Activated T-helper 1 cell treated with anti-CD3 and anti-CD28 coated beads, Interleukin-12 subunit alpha, Interleukin-12 subunit beta, Interleukin-2, Interleukin-4 antibody, amounts not matched to agents 30 ng/mL and 10 ng/mL and 1 ng/mL, durations not matched to agents 14 hours and 24 hours and 36 hours (primary cell): Measurements from ENCODE around the gene NTRK3. TPM values are rescaled to one million over a fixed set of nuclear protein-coding genes. Genes with fewer than 3 reads are reported as not detected.

Experiments used
- DNase-seq: peaks from one replicate; pipeline ENCODE4 v3.0.0; 2021; ENCODE audit warnings: low spot score
- H3K27ac Mint-ChIP-seq: one replicate; pipeline ENCODE4 v1.8.0; 2021; ENCODE audit warnings: mild to moderate bottlenecking, mixed read lengths
- H3K27me3 Mint-ChIP-seq: one replicate; pipeline ENCODE4 v1.8.0; 2022; ENCODE audit warnings: mild to moderate bottlenecking, moderate library complexity, mixed read lengths; ENCODE audit not compliant: insufficient read depth
- H3K36me3 Mint-ChIP-seq: one replicate; pipeline ENCODE4 v1.8.0; 2021; ENCODE audit warnings: low read depth, mixed read lengths
- H3K4me1 Mint-ChIP-seq: one replicate; pipeline ENCODE4 v1.8.0; 2021; ENCODE audit warnings: low read depth, mixed read lengths
- H3K4me3 Mint-ChIP-seq: one replicate; pipeline ENCODE4 v1.8.0; 2021; ENCODE audit warnings: mild to moderate bottlenecking, moderate library complexity, mixed read lengths
- H3K9me3 Mint-ChIP-seq: one replicate; pipeline ENCODE4 v1.8.0; 2021; ENCODE audit warnings: mixed read lengths
- intact Hi-C: fragments of 100-400 bp; cut with micrococcal nuclease; formaldehyde crosslinking; loops from one replicate; pipeline ENCODE4 v1.15.1; 2024
- total RNA-seq: library from RNA; stranded (reverse); gene quantifications from 2 replicates; pipeline ENCODE4 v1.2.3, GENCODE V29; 2022

Gene NTRK3
- total RNA-seq, 1 donor from 2014 or later, result 0.29 TPM

DNA sequence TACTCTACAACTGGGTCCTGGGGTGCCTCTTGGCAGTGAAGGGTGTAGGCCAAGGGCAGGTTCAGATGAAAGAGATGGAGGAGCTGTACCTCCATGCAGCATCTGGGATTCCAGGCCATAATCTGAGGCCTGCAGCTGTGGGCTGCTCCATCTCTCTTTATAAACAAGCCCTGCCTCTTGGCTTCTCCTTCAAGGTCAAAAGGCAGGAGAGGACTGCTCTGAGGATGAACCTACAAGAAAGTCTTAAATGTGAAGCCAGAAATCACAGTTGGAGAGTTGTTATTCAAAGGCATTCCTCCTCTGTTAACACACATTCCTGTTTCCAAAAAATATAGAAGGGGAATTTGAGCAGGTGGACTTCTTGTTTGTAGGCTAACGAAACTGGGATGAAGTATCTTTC lies 355.5 kb downstream of the NTRK3 start:
- DNase-seq, result no peak
- H3K9me3 Mint-ChIP-seq, result no peaks in the 10 kb centered on the region
- no peaks in the 10 kb centered on the region for H3K4me1 Mint-ChIP-seq
- no peak overlapping the region for H3K27ac Mint-ChIP-seq
- no peak overlapping the region for H3K4me3 Mint-ChIP-seq
- intact Hi-C loops, result no loop called here
- no peaks in the 10 kb centered on the region for H3K36me3 Mint-ChIP-seq
- H3K27me3 Mint-ChIP-seq, result no peaks in the 10 kb centered on the region

GRCh38 chr15:87896936-87897335 lies 359.6 kb downstream of the NTRK3 start:
- no peaks in the 10 kb centered on the region for H3K36me3 Mint-ChIP-seq
- H3K27me3 Mint-ChIP-seq, result no peaks in the 10 kb centered on the region
- intact Hi-C loops, result no loop called here
- no peaks in the 10 kb centered on the region for H3K9me3 Mint-ChIP-seq
- no peak overlapping the region for H3K27ac Mint-ChIP-seq
- no peak overlapping the region for H3K4me3 Mint-ChIP-seq
- no peak for DNase-seq
- H3K4me1 Mint-ChIP-seq, result no peaks in the 10 kb centered on the region

GRCh38 chr15:87887177-87887576 lies 369.4 kb downstream of the NTRK3 start:
- Mint-ChIP-seq H3K4me3 (no peak overlapping the region), H3K9me3 (no peaks in the 10 kb centered on the region), H3K27me3 (no peaks in the 10 kb centered on the region), H3K27ac (no peak overlapping the region), H3K4me1 (no peaks in the 10 kb centered on the region), H3K36me3 (no peaks in the 10 kb centered on the region)
- no peak for DNase-seq
- intact Hi-C loops, result no loop called here

DNA sequence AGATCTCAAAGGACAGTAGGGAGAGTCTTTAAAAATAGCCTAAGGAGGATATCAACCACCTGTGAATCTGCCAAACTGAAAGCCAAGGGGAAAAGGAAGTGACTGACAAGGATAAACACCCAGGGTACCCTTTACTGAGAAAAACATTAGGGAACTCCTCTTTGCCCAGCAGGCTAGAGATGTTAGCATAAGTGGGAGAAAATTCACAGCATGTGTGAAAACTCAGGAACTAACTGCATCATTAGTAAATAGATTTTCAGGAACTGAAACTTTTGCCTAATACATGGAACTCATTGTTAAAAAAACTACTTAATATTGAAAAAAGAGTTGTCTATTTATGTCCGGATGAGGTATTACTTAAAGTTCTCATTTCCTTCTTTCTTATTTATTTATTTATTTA lies 375.5 kb downstream of the NTRK3 start:
- intact Hi-C loops, result no loop called here
- DNase-seq, result no peak
- H3K27me3 Mint-ChIP-seq, result no peaks in the 10 kb centered on the region
- no peaks in the 10 kb centered on the region for H3K4me1 Mint-ChIP-seq
- no peaks in the 10 kb centered on the region for H3K36me3 Mint-ChIP-seq
- H3K4me3 Mint-ChIP-seq, result no peak overlapping the region
- H3K27ac Mint-ChIP-seq, result no peak overlapping the region
- H3K9me3 Mint-ChIP-seq, result no peaks in the 10 kb centered on the region

GRCh38 chr15:87877822-87878542 lies 378.6 kb downstream of the NTRK3 start:
- intact Hi-C loops, result no loop called here
- H3K4me3 Mint-ChIP-seq, result no peak overlapping the region
- H3K27me3 Mint-ChIP-seq, result no peaks in the 10 kb centered on the region
- no peak overlapping the region for H3K27ac Mint-ChIP-seq
- no peak for DNase-seq
- H3K36me3 Mint-ChIP-seq, result no peaks in the 10 kb centered on the region
- no peaks in the 10 kb centered on the region for H3K9me3 Mint-ChIP-seq
- no peaks in the 10 kb centered on the region for H3K4me1 Mint-ChIP-seq

- Mint-ChIP-seq H3K4me3 (no peak overlapping the region), H3K4me1 (no peaks in the 10 kb centered on the region), H3K36me3 (no peaks in the 10 kb centered on the region), H3K27me3 (no peaks in the 10 kb centered on the region), H3K27ac (no peak overlapping the region), H3K9me3 (no peaks in the 10 kb centered on the region)
- no peak for DNase-seq
- intact Hi-C loops, result no loop called here
Observed at GRCh38 chr15:87877114-87877810, 379.3 kb downstream of the NTRK3 start.

- no peaks in the 10 kb centered on the region for H3K9me3 Mint-ChIP-seq
- no peak overlapping the region for H3K4me3 Mint-ChIP-seq
- DNase-seq, result no peak
- no peak overlapping the region for H3K27ac Mint-ChIP-seq
- H3K27me3 Mint-ChIP-seq, result no peaks in the 10 kb centered on the region
- intact Hi-C loops, result no loop called here
- H3K4me1 Mint-ChIP-seq, result no peaks in the 10 kb centered on the region
- H3K36me3 Mint-ChIP-seq, result no peaks in the 10 kb centered on the region
Observed at GRCh38 chr15:87874896-87875711, 381.4 kb downstream of the NTRK3 start.

DNA sequence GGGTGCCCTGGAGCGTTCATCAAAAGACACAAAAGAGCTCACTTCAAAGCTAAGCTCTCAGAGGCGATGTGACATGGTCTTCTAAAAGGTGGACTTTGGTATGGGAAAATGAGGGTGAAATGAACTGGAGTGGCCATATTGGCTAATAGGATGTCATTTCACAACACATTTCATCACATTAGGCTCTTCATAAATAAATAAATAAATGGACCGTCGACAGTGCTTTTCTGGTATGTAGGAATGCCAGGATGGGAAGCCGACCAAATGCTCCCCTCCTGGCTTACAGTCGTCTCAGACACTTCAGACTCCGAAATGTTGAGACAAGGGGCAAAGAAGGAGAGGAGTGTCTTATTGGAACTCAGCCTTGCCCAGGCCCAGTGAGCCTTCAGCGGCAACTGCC lies 383.0 kb downstream of the NTRK3 start:
- no peak for DNase-seq
- Mint-ChIP-seq H3K36me3 (no peaks in the 10 kb centered on the region), H3K9me3 (no peaks in the 10 kb centered on the region), H3K27me3 (no peaks in the 10 kb centered on the region), H3K27ac (no peak overlapping the region), H3K4me3 (no peak overlapping the region), H3K4me1 (no peaks in the 10 kb centered on the region)
- intact Hi-C loops, result no loop called here

GRCh38 chr15:87871731-87872320 lies 384.7 kb downstream of the NTRK3 start:
- intact Hi-C loops, result no loop called here
- no peaks in the 10 kb centered on the region for H3K4me1 Mint-ChIP-seq
- H3K9me3 Mint-ChIP-seq, result no peaks in the 10 kb centered on the region
- H3K27ac Mint-ChIP-seq, result no peak overlapping the region
- no peak overlapping the region for H3K4me3 Mint-ChIP-seq
- no peaks in the 10 kb centered on the region for H3K27me3 Mint-ChIP-seq
- H3K36me3 Mint-ChIP-seq, result no peaks in the 10 kb centered on the region
- no peak for DNase-seq

DNA sequence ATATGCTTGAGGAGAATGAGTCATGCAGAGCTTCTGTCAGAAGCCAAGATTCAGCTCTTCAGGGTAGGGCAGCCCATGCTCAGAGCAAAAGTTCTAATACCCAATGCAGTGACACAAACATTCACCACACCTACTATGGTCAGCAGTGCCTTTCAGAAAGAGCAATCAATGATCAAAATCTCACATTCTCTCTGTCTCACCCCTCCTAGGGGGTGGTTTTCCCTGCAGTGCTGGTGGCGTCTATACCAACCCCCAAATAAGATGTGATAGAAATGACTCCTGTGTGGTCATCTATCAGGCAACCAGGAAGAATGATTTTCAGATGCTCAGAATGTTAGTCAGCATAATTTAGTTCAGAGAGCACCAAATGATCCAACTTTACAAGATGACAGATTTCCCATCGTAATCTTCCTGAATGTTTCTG lies 385.3 kb downstream of the NTRK3 start:
- no peaks in the 10 kb centered on the region for H3K36me3 Mint-ChIP-seq
- no peak overlapping the region for H3K27ac Mint-ChIP-seq
- intact Hi-C loops, result no loop called here

DNA sequence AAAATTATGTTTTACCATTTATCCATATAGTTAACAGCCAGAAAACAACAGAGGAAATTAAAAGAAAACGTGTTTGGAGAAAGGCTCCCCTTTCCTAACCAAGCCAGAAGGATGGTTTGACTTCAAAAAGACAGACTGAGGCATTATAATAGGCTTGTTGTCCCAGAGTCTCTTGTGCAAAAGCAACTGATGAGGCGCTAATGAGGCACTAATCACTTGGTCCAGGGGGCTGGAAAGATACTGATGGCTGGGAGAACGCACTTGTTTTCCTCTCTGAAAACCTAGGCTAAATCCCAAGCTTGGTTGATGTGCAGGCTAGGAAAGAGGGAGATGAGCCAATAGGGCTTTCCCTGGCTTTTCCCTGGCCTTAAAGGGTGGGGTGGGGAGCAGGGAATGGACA lies 389.6 kb downstream of the NTRK3 start:
- H3K9me3 Mint-ChIP-seq, result no peaks in the 10 kb centered on the region
- no peak for DNase-seq
- no peaks in the 10 kb centered on the region for H3K27me3 Mint-ChIP-seq
- no peaks in the 10 kb centered on the region for H3K36me3 Mint-ChIP-seq
- no peak overlapping the region for H3K4me3 Mint-ChIP-seq
- intact Hi-C loops, result no loop called here
- H3K4me1 Mint-ChIP-seq, result no peaks in the 10 kb centered on the region
- H3K27ac Mint-ChIP-seq, result no peak overlapping the region

More for the DNA sequence above, 385.3 kb downstream of the NTRK3 start:
- Mint-ChIP-seq H3K4me3 (no peak overlapping the region), H3K9me3 (no peaks in the 10 kb centered on the region), H3K27me3 (no peaks in the 10 kb centered on the region), H3K4me1 (no peaks in the 10 kb centered on the region)
- DNase-seq, result no peak

GRCh38 chr15:87863152-87863551 lies 393.4 kb downstream of the NTRK3 start:
- no peaks in the 10 kb centered on the region for H3K9me3 Mint-ChIP-seq
- H3K4me1 Mint-ChIP-seq, result no peaks in the 10 kb centered on the region
- H3K36me3 Mint-ChIP-seq, result no peaks in the 10 kb centered on the region
- H3K27me3 Mint-ChIP-seq, result no peaks in the 10 kb centered on the region
- no peak for DNase-seq
- intact Hi-C loops, result no loop called here
- no peak overlapping the region for H3K27ac Mint-ChIP-seq
- no peak overlapping the region for H3K4me3 Mint-ChIP-seq

- H3K9me3 Mint-ChIP-seq, result no peaks in the 10 kb centered on the region
- intact Hi-C loops, result no loop called here
- H3K27me3 Mint-ChIP-seq, result no peaks in the 10 kb centered on the region
- H3K27ac Mint-ChIP-seq, result no peak overlapping the region
- H3K36me3 Mint-ChIP-seq, result no peaks in the 10 kb centered on the region
- no peak overlapping the region for H3K4me3 Mint-ChIP-seq
- no peaks in the 10 kb centered on the region for H3K4me1 Mint-ChIP-seq
- DNase-seq, result no peak
Observed at GRCh38 chr15:87860743-87861142, 395.8 kb downstream of the NTRK3 start.
